Thoracic aorta (tissue), 2 donors: ENCODE measurements around the gene BTAF1. TPM values are rescaled to one million over a fixed set of nuclear protein-coding genes. Genes with fewer than 3 reads are reported as not detected.

ENCODE experiments used
- ATAC-seq: fragments of 150-250 bp; one replicate; pipeline ENCODE4 v1.8.0; 2017; ENCODE audit warnings: low read depth; ENCODE audit not compliant: insufficient number of reproducible peaks, low FRiP score
- DNase-seq: peaks from one replicate; pipeline ENCODE4 v3.0.0-alpha.2; 2020; ENCODE audit warnings: low spot score
- H3K27ac ChIP-seq, 2 donors: fragments of 200-600 bp; sonication (generic); 1 replicate in 1 of 2; 2 replicates in 1 of 2; pipeline ENCODE4 v1.5.1; 2016; ENCODE audit warnings: mild to moderate bottlenecking in 2 of 2, moderate library complexity in 2 of 2
- H3K27me3 ChIP-seq: fragments of 200-600 bp; sonication (generic); replicated peaks from 2 replicates; pipeline ENCODE4 v1.6.0; 2016; ENCODE audit warnings: mild to moderate bottlenecking; ENCODE audit not compliant: insufficient read depth
- H3K36me3 ChIP-seq: fragments of 200-600 bp; sonication (generic); one replicate; pipeline ENCODE4 v1.5.1; 2016
- H3K4me1 ChIP-seq, 2 donors: fragments of 200-600 bp; sonication (generic); 1 replicate in 1 of 2; 2 replicates in 1 of 2; pipeline versions ENCODE4 v1.5.1 to v1.6.0; 2016; ENCODE audit warnings: low read depth in 2 of 2, mild to moderate bottlenecking in 1 of 2; ENCODE audit not compliant: control insufficient read depth in 1 of 2
- H3K4me3 ChIP-seq: fragments of 200-600 bp; sonication (generic); 2 replicates; pipeline ENCODE4 v1.5.1; 2016; ENCODE audit warnings: mild to moderate bottlenecking
- H3K9me3 ChIP-seq: fragments of 200-600 bp; sonication (generic); 2 replicates; pipeline ENCODE4 v1.5.1; 2016
- total RNA-seq, 2 donors: library from RNA; depleted of rRNA; stranded (reverse); fragments of >200 nt; gene quantifications; one replicate each; pipeline versions ENCODE4 v1.1.0 to v1.2.3, GENCODE V29; 2016
- TF ChIP-seq, protein P1 (sequence below): fragments of 200-600 bp; sonication (generic); IDR thresholded peaks from one replicate; pipeline ENCODE4 v1.5.1; 2019; ENCODE audit warnings: antibody characterized with exemption

The BTAF1 gene
- total RNA-seq, 2 donors from 2014 or later: 55.4 to 72.2 TPM

- TF ChIP-seq, protein P1, sequence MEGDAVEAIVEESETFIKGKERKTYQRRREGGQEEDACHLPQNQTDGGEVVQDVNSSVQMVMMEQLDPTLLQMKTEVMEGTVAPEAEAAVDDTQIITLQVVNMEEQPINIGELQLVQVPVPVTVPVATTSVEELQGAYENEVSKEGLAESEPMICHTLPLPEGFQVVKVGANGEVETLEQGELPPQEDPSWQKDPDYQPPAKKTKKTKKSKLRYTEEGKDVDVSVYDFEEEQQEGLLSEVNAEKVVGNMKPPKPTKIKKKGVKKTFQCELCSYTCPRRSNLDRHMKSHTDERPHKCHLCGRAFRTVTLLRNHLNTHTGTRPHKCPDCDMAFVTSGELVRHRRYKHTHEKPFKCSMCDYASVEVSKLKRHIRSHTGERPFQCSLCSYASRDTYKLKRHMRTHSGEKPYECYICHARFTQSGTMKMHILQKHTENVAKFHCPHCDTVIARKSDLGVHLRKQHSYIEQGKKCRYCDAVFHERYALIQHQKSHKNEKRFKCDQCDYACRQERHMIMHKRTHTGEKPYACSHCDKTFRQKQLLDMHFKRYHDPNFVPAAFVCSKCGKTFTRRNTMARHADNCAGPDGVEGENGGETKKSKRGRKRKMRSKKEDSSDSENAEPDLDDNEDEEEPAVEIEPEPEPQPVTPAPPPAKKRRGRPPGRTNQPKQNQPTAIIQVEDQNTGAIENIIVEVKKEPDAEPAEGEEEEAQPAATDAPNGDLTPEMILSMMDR: no peak
- Histone ChIP-seq H3K9me3 (no peaks in the 10 kb centered on the region), H3K36me3 (peaks cover 8% of the 10 kb centered on the region), H3K4me1 (no peaks in the 10 kb centered on the region), H3K27me3 (no peaks in the 10 kb centered on the region), H3K27ac (no peak overlapping the region), H3K4me3 (no peak overlapping the region)
- no peak for DNase-seq
- no peak for ATAC-seq
Observed at GRCh38 chr10:91977491-91977890, 53.9 kb downstream of the BTAF1 start.

- Histone ChIP-seq H3K27me3 (no peaks in the 10 kb centered on the region), H3K36me3 (peaks cover 19% of the 10 kb centered on the region), H3K4me3 (no peak overlapping the region), H3K27ac (no peak overlapping the region), H3K4me1 (no peaks in the 10 kb centered on the region), H3K9me3 (no peaks in the 10 kb centered on the region)
- DNase-seq: no peak
- no peak for ATAC-seq
- TF ChIP-seq, protein P1: no peak
Observed at GRCh38 chr10:91978585-91978984, 55.0 kb downstream of the BTAF1 start.

GRCh38 chr10:91980319-91980718 is 56.7 kb downstream of the BTAF1 start:
- H3K9me3 ChIP-seq: no peaks in the 10 kb centered on the region
- ATAC-seq: no peak
- DNase-seq: no peak
- no peak overlapping the region for H3K4me3 ChIP-seq
- no peaks in the 10 kb centered on the region for H3K27me3 ChIP-seq
- H3K27ac ChIP-seq: no peak overlapping the region
- H3K4me1 ChIP-seq: no peaks in the 10 kb centered on the region
- TF ChIP-seq, protein P1: no peak
- H3K36me3 ChIP-seq: peaks cover 19% of the 10 kb centered on the region

DNA sequence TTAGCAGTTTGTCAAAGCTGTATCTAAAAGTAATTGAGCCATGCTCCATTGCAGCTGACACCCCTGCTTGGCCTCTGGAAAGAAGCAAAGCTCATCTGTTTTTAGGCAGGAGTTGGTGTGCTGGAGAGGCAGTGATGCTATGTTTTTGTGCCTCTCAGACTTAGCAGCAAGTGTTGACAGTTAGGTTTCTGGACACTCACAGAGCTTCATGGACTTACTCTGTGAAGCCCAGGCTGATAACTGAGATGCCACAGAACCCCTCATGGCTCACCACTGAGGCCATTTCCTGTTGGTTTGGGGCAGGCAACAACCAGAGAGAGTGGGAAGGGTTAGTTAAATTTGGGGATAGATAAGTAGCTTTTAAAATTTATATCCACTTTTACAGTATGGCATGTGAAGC is 59.8 kb downstream of the BTAF1 start:
- no peaks in the 10 kb centered on the region for H3K4me1 ChIP-seq
- no peaks in the 10 kb centered on the region for H3K9me3 ChIP-seq
- DNase-seq (no peak), ATAC-seq (no peak)
- H3K36me3 ChIP-seq: peaks cover 27% of the 10 kb centered on the region
- H3K27me3 ChIP-seq: no peaks in the 10 kb centered on the region
- TF ChIP-seq, protein P1: no peak
- H3K27ac ChIP-seq: no peak overlapping the region
- no peak overlapping the region for H3K4me3 ChIP-seq

GRCh38 chr10:91987397-91988037 is 63.9 kb downstream of the BTAF1 start:
- Histone ChIP-seq H3K4me1 (no peaks in the 10 kb centered on the region), H3K4me3 (no peak overlapping the region), H3K27ac (no peak overlapping the region), H3K36me3 (peaks cover 28% of the 10 kb centered on the region), H3K27me3 (no peaks in the 10 kb centered on the region), H3K9me3 (no peaks in the 10 kb centered on the region)
- TF ChIP-seq, protein P1: no peak
- ATAC-seq (no peak), DNase-seq (no peak)
